Activated CD4-positive, alpha-beta T cell treated with anti-CD3 and anti-CD28 coated beads, Interleukin-2, amount 50 U/mL, for 24 hours (primary cell): ENCODE data around the gene RXFP2.

Experiments used
- DNase-seq, 2 donors: peaks; one replicate each; pipeline ENCODE4 v3.0.0-alpha.2; 2020; ENCODE audit warnings: low read depth in 1 of 2, low spot score in 1 of 2

The RXFP2 gene

GRCh38 chr13:31824705-31825517 lies 85.6 kb downstream of the RXFP2 start:
- no peak for DNase-seq

DNA sequence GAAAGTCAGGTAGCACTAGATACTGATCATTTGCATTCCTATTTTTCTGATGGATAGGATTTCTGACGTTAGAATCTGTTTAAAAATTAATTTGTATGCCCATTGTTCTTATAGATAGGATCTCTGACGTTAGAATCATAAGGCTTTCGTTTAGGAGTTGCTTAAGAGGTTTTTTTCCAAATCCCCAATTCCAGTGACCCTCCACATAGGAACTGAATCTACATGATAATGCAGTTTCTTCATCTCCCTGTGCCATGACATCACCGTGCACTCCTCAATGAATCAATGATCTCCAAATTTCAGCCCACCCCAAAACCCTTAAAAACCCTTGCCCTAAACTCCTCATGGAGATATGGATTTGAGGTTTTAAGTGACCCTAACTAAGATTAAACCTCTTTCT lies 87.2 kb downstream of the RXFP2 start:
- DNase-seq = no peak

- DNase-seq = no peak
Observed at GRCh38 chr13:31827707-31828106, 88.4 kb downstream of the RXFP2 start.

DNA sequence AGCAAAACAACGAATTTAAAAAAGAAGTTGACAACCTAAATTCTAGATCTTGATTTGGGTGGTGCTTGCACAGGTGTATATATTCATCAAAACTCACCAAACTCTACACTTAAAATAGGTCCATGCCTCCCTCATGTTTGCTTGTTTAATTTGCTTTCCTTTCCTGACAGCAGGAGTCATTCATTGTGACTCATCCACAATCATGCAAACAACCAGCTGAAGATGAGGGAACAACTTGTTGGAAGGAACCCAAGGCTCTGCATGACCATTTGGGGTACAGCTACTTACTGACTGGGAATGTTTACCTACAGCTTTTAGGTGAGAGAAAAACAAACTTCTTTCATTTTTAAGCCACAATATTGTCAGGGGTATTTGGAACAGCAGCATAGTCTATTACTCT lies 96.6 kb downstream of the RXFP2 start:
- no peak for DNase-seq

GRCh38 chr13:31843044-31843443 lies 103.7 kb downstream of the RXFP2 start:
- no peak for DNase-seq

- peak; percentile 10 to 29 for DNase-seq
Observed at GRCh38 chr13:31846182-31846938, 107.0 kb downstream of the RXFP2 start.

- no peak for DNase-seq
Observed at GRCh38 chr13:31846961-31847752, 107.8 kb downstream of the RXFP2 start.

GRCh38 chr13:31848621-31849020 lies 109.3 kb downstream of the RXFP2 start:
- DNase-seq = no peak

DNA sequence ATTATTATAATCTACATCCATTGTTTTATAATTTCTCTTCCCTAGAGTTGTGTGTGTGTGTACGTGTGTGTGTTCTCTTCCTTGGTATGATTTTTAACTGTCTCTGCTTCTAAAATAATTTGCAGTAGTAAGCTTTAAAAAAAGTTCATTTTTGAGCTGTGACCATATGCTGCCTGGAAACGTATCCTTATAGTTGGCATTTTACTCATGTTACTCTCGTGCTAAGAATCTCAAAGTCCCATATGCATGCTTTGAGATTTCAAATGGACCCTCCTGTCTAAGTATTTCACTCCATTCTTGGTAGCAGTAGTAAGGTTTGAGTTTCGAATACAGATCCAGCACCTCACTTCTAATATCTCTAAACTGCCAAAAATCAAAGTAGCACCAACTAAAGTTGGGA lies 109.9 kb downstream of the RXFP2 start:
- no peak for DNase-seq

DNA sequence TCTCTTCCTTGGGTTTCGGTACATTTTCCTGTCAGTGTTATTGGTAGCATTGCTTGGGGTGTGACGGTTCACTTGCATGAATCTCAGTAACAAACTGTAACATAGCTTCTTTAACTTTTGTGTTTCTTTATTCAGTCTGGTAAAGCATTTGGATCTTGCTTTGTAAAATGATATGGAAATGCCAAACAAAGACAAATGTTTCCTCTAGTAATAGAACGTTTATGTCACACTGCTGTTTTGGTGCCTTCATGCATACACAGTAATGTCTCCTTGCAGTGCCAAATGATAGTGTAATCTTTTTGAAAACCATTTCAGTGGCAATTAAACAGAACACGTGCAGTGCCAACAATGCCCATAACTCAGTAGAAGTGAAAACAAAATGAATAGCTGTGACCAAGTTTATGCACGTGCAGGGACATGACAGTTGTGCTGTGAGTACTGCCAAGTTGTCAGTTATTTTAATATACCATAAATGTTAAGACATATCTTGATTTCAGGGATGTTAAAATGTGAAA lies 110.8 kb downstream of the RXFP2 start:
- DNase-seq = no peak

GRCh38 chr13:31851216-31851615 lies 111.9 kb downstream of the RXFP2 start:
- no peak for DNase-seq
